GM18907 (cell line): ENCODE data around the gene ARFGEF3.
"Not testable (repeated sequence)": the region's sequence is repeated elsewhere in the genome, so short reads cannot be mapped to it uniquely, and the experiment has no call there.

Experiments used
- ATAC-seq: cut with Tn5 transposase; IDR thresholded peaks from one replicate; pipeline ENCODE4 v1.9.1; 2021; ENCODE audit warnings: mild to moderate bottlenecking, moderate library complexity; ENCODE audit not compliant: unreplicated experiment

The ARFGEF3 gene

DNA sequence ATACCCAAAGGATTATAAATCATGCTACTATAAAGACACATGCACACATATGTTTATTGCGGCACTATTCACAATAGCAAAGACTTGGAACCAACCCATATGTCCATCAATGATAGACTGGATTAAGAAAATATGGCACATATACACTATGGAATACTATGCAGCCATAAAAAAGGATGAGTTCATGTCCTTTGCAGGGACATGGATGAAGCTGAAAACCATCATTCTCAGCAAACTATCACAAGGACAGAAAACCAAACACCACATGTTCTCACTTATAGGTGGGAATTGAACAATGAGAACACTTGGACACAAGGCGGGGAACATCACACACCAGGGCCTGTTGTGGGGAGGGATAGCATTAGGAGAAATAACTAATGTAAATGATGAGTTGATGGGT is 50.8 kb downstream of the ARFGEF3 start:
- not testable (repeated sequence) for ATAC-seq

DNA sequence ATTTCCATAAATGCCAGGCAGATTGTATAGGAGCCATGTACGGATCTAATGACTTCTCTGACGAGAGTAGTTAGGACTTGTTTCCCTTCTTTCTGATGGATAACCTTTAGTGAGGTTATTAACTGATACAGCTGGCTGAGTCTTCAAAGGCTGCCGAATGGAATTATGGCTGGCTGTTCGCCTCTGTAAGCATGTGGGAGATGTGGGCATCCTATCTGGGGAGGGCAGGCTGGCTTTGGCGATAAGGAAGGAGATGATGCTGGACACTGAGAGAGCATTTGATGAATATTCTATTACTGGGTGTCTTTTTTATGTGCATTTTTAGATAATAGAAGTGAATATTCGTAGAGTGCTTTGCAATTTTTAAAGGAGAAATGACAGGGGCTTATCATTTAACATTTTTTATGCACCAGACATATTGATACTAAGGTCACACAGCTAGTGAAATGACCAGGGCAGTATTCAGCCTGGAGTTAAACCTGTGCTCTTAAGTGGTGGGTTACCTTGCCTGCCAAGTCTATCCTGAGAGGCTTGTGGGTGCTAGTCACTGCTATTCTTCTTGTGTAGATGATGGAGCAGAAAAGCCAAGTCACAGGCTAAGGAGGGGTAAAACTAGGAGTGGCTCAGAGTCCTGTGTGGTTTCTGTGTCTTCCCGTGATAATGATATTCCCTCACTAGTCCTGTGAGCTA is 53.5 kb downstream of the ARFGEF3 start:
- ATAC-seq: no peak

DNA sequence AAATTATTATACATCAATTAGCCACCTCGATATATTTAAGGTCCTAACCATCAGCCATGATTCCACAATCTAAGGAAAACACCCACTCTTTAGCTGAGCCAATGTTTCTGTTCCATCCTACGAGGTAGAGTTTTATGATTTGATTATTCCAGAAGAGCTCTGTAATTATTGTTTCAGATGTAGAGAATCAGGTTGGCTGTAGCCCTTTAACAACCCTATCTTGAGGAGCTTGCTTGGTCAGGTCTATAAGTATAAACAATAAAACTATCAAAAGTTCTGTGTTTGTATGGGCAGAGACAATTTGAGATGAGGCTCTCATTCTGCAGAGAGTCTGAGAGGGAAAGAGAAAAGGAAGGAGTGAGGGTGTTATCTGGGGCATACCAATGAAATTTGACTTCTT is 56.7 kb downstream of the ARFGEF3 start, which contains the start of gene PBOV1:
PBOV1 (minus strand) TSS at position 43 of the 400 bp plus-strand sequence. CDS start 96 bp downstream, outside the sequence.
- no peak for ATAC-seq

DNA sequence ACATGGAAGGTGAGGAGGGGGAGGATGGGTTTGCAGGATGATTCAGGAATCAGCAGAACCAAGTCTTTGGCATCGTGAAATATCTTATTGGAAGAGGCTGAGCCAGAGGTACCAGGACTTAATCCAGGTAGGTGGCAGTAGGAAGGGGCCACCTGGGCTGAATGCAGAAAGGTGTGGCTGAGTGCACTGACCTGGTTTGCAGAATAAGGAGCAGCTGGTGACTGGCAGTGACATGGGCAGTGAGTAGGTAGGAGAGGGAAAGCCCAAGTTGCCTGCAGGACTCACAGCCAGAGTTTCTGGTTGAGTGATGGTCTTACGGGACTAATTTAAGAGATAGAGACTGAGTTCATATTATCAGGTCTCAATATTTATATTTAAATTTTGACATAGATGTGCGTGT is 57.7 kb downstream of the ARFGEF3 start:
- no peak for ATAC-seq

DNA sequence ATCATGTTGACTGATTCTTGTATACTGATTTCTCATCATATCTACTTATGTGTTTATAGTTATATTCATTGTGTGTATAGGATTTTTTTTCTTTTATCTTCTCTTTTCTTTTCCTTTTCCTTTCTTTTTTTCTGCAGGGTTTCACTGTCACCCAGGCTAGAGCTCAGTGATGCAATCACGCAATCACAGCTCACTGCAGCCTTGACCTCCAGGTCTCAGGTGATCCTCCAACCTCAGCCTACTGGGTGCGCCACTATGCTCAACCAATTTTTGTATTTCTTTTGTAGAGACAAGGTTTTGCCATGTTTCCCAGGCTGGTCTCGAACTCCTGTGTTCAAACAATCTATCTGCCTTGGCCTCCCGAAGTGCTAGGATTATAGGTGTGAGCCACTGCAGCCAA is 58.2 kb downstream of the ARFGEF3 start:
- ATAC-seq: no peak

DNA sequence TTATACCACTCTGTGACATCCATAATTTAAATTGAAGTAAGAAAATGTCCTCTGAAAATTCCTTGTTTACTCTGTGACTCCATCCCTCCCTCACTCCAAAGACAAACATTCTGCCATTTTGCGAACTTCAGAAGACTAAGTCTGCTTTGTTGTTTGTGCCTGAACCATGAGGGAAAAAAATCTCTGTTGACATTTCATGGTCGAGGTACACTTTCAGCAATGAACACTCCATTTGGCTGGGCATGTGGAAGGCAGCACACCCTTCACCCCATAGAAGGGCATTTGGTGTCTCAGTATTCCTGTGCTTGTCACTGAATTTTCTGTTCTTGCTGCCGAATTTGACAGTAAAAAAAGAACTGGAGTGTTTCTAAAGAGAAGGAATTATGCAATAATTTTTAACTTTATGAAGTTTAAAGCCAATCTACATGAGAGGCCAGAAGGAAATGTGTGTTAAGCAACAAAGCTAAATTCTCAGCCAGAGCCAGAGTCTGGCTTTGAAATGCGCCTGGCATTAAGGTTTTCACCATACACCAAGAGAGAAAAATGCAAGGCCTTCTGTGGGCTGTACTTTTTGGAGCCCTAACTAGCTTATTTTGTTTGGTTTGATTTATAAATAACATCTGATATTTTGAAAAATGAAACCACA is 61.3 kb downstream of the ARFGEF3 start:
- no peak for ATAC-seq

DNA sequence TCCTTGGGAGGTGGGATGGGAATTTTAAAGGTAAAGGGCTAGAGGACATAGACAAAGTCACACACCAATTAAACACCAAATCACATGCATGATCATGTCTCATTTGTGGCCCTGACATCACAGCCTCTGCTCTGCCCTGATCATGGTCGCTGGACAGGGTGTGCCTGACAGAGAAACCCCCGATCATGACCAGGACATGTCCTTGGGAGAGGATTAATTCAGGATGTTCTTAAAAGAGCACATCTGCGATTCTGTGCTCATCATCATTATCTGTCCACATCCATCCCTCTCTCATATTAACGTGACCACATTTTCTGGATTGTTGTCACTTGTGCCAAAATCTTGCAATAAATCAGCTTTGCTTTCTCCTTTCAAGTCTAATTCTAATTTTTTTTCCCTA is 64.2 kb downstream of the ARFGEF3 start:
- no peak for ATAC-seq

DNA sequence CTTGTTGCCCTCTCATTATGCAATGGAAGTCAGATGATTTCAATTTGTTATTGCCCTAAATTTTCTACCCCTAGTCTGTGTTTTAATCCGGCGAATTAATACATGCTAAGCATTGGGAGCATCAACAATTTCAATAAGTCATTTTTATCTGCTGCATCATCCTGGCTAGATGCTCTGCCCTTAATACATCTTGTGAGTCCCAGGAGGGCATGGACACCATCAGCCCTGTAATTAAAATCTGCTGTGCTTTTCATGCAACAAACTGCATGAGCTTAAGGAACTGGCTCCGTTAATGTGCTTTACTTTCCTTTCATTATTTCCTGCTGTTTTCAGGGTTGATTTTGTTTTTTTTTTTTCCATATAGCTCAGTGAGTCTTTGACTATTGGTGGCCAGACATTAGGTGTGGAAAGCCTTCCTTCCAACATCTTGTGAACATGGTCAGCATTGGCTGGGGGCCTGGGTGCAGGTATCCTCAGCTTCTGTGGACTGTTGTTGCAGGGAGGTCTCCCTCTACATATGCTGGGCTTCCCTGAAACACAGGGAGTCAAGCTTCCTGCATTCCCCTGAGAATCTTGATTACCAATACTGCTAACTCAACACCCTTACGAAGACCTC is 65.1 kb downstream of the ARFGEF3 start:
- ATAC-seq: no peak

DNA sequence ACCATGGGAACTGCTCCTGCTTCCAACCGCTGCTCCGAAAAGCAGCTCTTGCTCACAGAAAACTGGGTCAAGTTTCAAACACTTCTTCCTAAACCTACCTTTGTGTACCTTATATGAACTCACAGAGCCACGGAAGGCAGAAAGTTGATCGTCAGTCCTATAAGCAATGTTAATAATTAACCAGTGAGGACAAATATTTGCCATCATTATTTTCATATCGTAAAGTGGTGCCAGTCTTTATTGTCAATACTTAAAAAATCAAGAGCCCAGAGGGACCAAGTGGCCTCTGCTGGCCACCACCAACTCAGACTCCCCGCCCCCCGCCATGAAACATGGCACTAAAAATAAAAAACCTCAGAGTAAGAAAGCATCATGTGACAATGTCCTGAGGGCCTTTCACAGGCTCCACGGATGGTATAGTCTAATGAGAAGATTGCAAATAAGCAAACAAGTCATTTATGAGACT is 65.6 kb downstream of the ARFGEF3 start:
- no peak for ATAC-seq

DNA sequence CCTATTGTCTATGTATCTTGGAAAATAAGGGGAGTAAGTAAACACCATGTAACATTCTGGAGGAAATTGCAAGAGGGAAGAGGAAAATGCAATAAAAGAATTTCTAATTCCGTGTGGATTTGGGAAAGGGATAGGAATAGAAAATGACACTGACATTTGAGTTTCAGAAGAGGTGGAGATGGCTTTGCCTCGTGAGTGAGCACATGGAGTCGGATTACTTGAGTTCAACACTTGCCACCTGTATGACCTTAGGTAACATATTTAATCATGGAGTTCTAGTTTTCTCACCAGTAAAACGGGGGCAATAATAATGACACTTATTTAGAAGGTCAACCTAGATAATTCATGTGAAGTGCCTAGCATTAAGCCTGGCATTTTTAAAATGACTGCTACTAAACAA is 67.3 kb downstream of the ARFGEF3 start:
- ATAC-seq: no peak

DNA sequence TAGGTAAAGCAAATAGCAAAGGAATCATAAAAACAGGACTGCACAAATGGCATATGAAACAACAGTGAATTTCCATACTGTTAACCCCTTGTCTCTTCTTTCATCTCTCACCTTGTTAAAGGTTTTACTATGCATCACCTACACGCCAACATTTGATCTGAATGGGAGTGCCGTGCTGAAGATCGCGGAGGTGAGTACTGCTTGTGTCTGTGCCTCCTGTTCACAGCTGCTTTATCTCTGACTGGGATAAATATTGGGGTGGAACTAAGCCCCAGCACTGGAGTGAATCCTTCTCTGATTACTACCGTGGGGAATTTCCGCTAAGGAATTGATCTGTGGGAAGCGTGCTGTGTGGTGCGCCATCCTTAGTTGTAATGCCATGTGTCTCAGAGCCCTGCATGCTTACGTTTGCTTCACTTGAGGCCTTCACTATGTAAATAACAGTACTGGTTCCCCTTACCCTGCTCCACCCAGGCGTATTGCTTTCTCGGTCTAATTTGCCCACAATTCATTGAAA is 68.0 kb downstream of the ARFGEF3 start:
- no peak for ATAC-seq

DNA sequence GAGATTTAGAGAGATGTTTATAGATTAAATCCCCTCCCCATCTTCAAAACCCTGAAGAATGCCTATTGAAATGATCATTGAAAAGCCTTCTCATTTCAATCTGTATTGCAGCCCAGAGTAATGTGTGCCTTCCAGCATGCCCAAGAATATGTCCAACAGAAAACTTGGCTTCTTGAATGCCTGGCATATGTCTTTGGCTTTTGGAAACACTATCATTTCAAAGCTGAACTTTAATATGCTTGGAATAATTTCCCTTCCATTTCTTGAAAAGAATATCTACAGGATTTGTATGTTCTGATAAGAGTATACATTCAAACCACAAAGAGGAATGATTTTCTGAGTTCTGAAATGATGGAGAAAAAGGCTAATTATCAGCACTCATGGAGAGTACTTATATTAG is 68.5 kb downstream of the ARFGEF3 start:
- ATAC-seq: no peak

DNA sequence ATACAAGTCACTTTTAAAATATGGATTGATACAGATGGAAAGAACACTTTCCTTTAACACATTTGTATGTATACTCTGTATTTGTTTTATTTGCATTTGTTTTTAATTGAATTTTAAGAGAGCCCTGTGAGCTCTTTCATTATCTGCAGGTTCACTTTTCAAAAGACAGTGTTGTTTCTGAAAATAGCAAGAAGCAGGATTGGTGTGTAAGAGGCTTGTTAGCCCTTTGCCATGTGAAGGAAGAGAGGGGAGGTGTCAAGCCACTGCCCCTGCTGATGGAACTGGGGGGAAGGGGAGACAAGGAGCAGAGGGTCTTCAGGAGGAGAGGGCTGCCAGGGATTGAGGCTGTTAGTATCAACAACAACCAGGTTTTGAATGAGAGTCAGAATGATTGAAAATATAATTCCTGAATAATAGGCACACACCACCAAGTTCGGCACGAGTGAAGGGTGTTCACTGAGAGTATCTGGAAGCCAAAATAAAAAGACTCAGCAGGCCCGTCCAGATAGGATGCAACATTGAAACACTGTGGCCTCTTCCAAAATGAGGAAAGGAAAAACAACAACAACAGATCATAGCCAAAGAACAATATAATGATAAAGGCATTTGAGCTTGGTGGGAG is 69.1 kb downstream of the ARFGEF3 start:
- no peak for ATAC-seq

DNA sequence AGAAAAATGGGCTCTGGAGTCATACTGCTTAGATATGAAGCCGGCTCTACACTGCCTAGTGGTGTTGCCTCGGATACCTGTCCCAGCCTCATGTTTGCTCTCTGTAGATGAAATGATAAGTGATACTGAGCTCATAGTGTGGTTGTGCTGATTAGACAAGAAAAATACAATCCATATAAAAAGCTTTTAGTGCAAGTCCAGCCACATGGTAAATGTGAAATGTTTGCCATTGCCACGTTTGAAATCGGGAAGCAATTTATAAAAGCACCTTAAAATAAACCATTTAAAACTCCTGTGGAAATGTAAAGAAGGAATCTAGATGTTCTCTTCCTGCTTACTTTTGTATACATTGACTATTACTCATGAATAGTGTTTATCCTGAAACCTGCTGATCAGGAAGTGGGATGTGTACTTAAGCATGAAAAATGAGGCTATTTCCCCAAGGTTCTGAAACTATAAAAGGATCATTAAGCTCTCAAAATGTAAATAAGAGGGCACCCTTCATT is 69.7 kb downstream of the ARFGEF3 start:
- ATAC-seq: no peak

DNA sequence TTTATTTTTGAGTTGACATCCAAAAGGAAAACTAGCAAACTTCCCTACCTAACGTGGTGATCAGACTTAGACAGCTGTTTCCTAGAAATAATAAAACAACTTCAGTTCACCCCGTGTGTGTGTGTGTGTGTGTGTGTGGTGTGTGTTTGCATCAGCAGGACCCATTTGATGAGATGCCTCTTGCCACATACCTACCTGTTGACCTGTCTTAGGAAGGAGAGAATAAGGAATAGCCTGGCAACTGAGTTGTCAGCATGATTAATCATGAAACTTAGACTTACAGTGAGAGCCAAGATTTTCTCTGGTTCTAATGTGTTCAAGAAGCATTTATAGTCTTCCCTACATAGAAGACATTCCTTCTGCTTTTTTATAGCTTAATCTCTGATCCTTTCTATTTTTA is 72.6 kb downstream of the ARFGEF3 start:
- no peak for ATAC-seq

DNA sequence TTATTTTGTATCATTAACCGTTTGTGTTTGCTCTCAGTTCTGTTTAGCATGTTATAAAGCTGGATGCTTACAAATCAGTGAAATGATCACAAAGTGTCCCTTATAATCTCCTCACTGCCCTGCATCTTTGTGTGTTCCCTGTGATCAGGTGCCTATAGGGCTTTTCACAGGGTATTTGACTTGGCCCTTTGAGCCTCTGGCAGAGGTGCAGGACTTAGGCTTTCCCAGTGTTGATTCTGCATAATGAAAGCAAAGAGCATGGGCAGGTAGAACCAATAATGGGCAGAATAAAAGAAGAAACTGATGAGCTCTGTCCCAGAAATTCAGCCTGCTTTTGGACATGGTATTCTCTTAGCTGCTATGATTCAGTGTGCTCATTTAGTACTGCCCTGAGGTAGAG is 73.5 kb downstream of the ARFGEF3 start:
- ATAC-seq: no peak

DNA sequence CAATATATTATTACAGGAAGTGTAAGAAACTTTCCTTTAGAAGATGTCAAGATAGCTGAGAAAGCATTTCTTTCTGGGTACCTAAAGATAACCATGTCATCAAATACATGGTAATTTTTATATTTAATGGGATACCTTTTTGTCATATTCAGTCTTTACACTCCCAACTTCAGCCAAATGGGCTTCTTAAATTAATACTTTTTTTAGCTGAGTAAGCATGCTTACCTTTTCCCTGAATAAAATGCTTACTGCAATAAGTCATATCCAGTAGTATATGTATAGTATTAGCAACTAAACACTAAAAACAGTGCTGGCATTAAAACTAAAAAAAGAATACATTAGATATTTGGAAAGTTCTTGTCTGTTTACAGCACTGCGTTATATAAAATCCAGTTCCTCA is 74.0 kb downstream of the ARFGEF3 start:
- ATAC-seq: no peak

DNA sequence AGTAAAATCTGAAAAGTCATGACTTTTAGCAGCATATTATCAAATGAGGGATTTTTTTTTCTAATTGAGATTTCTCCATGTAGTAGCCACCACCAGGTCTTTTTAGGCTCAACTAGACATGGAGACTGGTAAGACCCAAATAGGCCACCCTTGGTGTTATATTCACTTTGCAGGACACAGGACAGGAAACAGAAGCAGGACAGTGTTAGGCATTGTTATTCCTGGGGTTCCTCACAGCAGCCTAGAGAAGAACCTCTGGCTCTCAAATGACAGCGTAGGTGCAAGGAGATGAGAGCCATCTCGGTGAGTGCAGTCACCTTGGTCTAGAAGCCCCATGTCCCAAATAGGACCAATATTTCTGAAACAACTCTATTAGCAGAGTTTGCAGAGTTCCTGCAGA is 75.7 kb downstream of the ARFGEF3 start:
- no peak for ATAC-seq

DNA sequence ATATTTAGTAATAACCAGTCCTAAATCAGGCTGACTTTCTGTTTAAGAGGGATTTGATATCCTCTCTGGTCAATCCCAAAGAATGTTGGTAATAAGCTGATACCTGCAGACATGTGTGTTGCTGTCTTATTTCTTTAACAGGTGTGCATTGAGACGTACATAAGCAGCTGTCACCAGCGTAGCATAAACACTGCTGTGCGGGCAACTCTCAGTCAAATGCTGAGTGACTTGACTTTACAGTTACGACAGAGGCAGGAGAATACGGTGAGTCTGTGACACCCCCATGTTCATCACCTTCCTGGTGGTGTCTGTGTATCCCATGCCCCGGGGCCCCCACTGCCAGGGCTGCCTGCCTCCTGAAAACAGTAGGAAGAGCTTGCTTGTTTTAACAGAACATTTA is 76.6 kb downstream of the ARFGEF3 start:
- ATAC-seq: no peak

DNA sequence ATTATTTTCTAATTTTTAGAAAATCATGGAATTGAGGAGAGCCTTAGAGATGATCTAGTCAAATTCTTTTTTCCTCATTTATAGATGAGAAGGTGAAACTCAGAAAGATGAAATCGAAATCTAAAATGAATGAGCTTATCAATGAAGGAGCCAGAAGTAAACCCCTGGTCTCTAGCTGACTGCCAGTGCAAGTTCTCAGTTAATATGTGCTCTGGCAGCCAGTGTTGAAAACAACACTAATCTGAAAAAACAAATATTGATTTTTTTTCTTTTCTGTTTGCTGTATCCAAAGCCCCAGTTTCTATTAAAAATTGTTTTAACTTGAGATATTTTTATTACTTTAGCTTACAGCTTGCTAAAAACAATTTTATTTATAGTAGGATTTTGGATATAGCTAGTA is 78.0 kb downstream of the ARFGEF3 start:
- no peak for ATAC-seq

DNA sequence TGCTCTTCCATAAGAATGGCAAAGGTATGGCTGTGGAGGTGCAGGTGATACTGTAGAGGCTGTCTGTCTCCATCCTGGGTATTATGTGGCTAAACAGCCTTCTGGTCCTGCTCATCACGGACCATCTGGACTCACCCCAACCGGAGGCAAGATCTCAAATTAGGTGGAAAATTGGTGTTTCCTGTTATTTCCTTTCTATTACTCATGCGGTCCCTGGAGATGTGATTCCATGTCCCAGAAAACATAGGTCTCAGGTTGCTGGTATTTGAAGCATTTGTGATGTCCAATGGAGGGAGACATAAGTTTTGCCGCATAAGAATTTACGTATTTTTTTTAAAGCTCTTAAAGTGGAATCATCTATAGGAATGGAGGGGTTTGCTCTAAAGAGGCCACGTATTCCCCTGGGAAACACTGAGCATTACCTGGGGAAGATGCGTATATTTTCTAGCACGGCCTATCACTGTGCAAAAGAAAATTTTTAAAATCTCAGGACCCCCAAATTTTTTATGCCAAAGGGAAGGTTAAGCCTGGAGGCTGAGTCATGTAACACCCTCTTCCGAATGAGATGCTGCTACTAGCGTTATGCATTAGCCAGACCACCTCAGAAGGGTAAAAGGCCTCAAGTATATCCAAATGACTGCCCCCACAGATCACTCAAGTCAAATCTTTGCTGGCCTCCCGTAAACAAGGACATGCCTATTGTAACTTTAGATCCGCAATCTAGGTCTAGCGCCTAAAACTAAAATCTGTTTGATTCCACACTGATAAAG is 78.9 kb downstream of the ARFGEF3 start:
- ATAC-seq: no peak
